GM19467 (cell line): ENCODE measurements around the gene CDC73.
"Not testable (repeated sequence)": the region's sequence is repeated elsewhere in the genome, so short reads cannot be mapped to it uniquely, and the experiment has no call there.

Experiments used
- ATAC-seq: cut with Tn5 transposase; IDR thresholded peaks from one replicate; pipeline ENCODE4 v1.9.1; 2021; ENCODE audit warnings: mild to moderate bottlenecking, moderate library complexity; ENCODE audit not compliant: unreplicated experiment

CDC73 gene

DNA sequence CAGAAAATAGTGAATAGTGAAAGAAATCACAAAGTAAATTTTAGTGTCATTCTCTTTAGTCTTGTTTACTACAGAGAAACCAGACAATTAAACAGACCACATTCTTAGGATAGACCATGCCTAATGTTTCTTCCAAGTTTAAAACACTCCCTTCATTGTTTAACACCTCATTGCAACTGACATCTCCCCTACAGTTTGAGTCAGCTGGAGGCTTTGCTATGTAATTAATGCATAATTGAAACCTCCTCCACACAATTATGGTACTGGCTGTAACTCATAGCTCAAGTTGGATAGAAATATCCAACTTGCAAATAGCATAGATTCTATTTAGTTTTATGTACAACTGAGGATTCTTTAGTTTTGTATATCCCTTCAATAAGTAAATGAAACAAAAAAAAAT is 99.8 kb downstream of the CDC73 start:
- no peak for ATAC-seq

DNA sequence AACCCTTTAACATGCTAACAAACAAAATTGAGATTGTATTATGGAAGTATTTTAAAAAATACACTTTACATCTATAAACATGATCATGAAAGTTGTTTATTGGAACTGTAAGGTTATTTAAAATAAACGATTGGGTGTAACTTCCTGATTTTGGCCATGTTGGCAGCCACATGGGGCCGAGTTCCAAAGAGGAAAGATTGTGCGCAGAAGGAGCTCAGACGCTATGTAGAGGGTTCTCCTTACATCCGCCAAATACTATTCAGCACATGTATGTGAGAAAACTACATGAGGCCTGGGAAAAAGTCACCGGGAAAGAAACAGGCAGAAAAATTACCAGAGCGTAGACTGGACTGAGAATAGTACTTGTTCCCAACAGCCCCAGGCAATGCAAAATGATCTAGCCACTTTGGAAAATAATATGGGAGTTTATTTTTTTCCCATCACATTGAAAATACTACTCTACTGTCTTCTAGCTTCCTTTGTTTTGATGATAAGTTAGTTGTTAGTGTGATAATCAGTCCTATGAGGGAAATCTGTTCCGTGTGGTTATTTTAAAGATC is 100.3 kb downstream of the CDC73 start:
- ATAC-seq, result no peak

DNA sequence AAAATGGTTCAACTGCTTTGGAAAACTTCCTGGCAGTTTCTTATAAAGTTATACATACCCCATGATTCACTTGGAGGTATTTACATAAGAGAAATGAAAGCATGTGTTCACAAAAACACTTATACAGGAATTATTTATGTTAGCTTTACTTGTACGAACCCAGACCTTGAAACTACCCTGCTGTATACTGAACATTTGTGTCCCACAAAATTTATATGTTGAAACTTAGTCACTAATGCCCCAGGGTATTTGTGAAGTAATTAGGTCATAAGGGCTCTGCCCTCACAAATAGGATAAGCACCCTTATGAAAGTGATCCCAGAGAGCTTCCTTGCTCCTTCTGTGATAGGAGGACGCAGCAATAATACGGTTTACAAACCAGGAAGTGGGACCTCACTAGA is 107.3 kb downstream of the CDC73 start:
- no peak for ATAC-seq

DNA sequence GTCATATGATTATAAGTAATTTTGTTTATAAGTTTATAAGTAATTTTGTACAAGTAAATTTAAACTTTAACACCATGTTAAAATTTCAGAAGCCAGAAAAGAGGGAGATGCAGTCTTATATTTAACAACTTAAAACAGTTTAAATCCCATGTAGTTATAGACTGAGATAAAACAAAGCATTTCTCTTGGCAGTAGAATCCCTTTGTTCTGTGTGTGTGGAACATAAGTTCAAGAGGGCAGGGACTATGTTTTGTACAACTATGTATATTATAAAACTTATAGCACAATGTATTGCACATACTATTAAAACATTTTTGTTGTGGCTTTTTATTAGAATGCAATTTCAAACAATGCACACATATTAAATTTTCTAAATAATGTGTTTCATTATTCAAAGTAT is 109.3 kb downstream of the CDC73 start:
- ATAC-seq, result not testable (repeated sequence)

DNA sequence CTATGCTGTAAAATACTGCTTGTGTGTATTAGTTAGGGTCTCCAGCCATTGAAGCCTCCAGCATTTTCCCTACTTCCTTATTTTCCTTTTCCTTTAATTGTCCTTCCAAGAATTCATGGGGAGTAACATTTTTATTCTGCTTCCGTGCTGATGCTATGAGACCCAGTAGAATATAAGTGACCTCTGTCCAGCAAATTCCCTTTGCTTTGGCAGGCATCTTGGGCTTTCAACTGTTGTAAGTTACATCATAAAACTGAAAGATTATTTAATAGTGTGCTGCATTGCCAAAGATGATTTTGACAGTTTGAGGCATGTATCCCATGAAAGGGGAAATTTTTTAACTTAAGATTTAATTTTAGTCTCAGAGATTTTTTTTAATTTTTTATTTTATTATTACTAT is 112.7 kb downstream of the CDC73 start:
- ATAC-seq, result no peak

DNA sequence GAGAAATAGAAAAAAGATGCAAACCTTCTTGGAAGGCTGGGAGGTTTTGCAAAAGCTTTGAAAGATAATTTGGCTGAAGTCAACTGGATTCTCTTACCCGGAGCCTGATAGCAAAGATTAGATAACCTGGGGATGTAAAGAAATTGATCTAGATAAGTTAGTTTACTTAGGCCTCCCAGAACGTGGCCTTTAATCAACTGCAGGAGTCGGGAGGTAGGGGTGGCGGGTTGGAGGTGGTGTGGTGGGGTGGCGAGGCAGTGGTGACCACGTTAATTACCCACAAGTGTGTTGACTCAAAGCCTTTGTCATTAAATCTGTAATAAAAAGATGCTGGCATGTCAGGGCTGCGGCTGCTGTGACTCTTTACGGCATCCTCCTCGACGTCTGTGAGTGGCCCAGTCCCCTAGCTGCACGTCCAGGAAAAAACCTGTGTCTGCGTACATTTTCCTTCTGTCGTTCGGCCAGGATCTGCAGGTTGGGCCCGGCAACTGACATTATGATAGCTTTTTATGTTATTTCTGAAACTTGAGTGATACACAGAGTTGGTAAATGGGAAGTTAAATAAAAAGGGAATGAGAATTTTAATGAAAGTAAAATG is 115.6 kb downstream of the CDC73 start:
- ATAC-seq, result no peak

DNA sequence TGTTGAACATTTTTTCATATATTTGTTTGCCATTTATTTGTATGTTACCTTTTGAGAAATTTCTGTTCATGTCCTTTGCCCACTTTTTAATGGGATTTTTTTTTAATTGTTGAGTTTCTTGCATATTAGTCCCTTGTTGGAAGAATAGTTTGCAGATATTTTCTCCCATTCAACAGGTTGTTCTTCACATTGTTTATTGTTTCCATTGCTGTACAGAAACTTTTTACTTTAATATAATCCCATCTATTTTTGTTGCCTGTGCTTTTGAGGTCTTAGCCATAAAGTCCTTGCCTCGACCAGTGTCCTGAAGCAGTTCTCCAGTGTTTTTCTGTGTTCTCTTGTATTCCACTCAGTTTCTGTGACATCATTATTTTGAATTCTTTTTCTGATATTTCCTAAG is 118.8 kb downstream of the CDC73 start:
- no peak for ATAC-seq

DNA sequence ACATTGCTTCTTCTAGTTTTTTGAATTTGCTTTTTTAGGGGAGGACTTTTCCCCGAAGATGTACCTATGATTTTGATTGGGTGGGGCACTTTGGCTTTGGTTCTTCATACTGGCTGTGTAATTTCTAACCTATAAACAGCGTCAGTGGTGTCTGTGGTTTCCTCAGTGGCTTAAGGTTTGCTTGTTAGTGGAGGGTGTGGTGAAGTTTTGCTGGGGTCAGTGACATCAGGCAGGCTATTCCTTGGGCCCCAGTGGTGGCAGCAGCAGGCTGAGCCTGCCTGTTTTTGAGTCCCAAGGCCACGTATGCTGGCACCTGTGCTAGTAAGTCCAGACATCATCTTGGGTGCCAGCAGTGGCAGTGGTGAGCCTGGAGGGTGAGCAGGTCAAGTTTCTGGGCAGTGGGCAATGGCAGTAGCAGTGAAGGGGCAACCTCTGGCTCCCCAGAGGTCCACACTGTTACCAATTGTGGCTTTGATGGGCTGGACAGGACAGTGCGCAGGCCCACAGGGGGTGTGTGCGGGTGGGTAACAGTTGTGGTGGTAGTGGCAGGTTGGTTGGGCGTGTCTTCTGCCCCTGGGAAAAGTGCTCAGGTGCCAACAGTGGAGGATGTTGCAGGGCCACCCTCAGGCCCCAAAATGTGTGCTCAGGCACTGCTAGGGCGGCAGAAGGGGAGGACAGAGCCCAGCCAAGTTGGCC is 119.4 kb downstream of the CDC73 start:
- ATAC-seq, result peak; percentile 69

DNA sequence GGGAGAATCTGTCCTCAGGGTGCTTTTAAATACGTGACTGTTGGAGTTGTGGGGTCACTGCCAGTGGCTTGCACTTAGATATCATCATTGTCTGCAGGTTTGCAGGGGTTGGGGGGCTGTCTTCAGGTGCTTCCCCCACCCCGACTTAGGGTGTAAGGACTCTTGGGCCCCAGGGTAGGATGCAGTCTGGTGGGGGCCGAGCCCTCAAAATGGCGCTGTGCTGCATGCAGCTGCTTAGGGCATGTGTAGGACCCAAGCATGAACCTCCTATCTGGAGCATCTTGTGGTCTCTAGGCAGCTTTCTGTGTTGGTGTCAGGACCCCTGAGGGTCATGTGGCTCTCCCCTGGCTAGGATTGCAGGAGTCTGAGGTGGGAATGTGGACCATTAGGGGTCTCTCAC is 120.2 kb downstream of the CDC73 start:
- ATAC-seq, result no peak

DNA sequence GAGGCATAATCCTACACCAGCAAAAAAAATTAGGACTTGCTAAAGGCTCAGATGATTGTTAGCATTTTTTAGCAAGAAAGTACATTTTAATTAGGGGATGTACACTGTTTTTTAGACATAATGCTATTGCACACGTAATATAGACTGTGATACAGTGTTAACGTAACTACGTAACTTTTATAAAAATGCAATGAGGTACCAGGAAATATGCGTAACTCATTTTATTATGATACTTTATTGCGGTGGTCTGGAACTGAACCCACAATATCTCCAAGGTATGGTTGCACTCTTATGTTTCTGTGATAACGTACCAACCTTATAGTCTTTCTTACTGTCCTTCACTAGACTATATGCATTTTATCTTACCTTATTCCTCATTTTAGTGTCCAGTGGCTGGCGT is 127.4 kb downstream of the CDC73 start:
- no peak for ATAC-seq

DNA sequence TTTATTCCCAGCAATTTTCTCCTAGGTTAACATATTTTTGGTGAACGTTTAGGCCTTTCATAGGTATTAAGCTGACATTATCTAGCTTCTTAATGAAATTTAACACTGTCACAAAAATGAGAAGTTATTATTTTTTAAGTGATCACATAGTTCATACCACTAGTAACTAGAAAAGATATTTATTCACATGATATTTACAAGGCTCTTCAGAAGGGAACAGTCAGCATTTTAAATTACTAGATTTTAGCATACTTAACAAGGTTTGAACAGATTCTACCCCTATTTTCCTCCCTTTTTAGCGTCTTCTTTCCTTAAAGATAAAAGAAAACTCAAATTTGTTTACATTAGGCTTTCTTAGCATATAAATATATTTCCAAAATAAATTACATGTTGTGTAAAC is 130.1 kb downstream of the CDC73 start:
- ATAC-seq, result no peak

DNA sequence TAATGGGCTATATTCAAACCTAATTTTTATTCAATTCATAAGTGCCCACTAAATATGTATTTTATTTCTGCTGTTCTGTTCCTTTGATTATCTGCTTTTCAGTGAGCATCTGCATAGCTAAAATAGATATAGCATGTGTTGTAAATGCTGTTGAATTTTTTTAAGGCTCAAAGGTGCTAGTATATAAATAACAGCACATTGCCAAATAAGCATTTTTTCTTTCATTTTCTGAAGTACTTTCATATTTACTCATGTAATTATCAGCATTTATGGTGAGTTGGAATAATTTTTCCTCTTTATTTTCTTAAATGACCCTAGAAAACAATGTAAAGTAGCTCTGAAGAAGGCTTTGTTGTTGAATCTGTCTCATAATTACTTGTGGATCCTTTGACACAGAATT is 134.2 kb downstream of the CDC73 start:
- no peak for ATAC-seq

DNA sequence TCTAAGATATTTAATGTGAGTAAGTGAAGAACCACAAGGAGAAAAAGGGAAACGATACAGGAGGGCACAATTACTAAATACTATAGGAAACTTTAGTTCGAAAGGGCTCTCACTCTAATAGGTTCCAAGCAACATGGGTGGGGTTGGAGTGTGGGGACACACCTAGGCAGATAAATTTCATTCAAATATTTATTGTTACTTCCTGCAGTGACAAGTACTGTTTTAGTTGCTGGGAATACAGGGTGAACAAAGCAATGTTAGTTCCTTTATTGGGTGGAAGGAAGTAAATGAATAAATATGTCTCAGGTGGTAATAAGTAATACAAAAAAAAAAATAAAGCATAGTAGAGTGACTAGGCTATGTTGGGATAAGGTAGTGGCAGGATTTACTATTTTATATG is 137.8 kb downstream of the CDC73 start:
- no peak for ATAC-seq

DNA sequence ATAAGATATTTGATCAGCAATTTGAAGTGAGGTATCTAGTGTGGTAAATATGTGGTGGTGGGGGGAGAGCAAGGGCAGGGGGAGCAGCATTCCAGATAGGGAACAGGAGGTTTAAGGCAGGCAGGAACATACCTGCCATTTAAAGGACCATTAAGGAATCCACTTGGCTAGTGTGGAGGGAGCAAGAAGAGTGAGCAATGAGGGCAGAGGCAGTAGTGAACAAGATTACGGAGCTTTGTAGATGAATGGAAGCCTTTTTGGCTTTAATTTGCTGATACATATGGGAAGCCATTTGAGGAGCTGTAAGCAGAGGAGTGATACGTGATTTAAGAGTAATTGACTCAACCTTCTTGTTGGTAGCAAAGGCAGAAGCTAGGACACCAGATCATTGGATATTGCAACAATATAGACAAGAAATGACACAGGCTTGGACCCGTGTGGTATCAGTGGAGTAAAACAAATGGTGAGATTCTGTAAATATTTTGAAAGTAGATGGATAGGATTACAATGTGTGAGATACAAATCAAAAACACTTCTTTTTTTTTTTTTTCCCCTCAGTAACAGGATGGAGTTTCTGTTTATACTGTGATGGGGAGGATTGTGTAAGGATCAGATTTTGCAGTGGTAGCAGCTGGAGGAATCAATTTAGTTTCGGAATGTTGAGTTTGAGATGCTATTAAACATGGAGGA is 138.4 kb downstream of the CDC73 start:
- no peak for ATAC-seq

DNA sequence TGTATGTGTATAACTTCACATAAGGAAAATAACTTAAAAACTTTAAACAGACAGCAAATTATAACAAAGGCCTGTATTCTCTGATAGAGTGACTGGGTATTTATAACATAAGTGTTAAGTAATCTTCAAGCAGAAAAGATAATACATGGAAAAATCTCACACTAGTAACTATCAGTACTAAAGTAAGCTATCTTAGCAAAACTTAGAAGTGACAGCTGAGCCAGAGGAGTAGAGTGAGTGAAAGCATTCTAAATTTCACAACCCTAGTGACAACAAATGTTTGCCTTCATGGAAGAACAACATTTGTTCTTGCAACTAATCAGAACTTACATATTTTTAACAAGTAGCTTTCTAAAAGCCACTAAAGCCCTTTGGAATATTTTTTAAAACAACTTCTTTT is 139.1 kb downstream of the CDC73 start:
- no peak for ATAC-seq

DNA sequence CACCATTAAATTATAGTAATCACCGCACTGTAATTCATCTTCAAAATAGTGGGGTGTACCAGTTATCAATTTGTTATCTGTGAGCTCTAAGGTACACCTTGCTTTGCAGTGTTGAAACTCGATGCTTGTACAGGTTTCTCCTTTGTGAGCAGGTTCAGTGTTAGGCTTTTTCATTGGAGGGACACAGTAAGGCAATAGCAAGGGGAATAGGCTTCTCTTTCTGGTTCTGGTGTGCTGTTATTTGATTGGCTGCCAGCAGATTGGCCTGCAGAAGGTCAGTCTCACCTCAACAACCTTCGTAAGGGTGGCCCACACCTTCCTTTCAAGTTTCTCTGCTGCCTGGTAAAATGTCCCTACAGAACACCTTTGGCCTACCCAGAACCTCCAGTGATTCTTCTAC is 140.8 kb downstream of the CDC73 start:
- no peak for ATAC-seq

DNA sequence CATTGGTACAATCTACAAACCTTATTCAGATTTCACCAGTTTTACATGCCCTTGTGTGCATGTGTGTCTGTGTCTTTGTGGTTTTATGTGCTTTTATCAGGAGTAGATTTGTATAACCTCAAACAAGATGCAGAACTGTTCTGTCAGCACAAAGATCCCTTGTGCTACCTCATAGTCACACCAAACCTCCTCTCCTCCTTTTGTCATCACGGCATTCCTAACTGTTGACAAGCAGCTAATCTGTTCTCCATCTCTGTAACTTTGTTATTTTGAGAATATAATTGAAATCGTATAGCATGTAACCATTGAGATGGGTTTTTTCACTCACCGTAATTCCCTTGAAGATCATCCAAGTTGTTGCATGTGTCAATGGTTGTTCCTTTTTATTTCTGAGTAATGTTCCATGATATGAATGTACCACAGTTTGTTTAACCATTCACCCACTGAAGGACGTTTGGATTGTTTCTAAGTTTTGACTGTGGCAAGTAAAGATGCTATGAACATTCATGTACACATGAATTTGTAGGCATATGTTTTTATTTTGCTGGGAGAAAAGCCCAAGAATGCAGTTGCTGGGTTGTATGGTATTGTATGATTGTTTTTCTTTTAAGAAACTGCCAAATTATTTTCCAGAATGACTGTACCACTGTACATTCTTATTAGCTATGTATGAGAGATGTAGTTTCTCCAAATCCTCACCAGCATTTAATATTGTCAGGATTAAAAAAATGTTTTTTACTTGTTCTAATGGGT is 142.7 kb downstream of the CDC73 start:
- ATAC-seq, result no peak

DNA sequence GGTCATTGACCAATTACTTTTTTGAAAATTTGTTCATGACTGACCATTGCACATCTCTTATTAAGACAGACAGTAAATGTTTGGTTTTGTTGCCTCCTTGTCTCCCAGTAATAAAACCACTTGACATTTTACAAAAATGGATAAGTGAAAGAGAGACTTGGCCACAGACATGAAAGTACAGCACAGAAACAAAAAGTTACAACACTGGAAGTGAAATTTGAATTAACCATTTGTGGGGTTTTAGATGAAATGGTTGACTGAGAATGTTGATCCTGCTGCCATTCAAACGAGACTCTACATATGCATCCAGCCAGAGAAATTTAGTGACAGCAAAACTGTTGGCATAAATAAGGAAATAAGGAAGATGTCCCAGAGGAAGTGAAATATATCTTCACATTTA is 143.9 kb downstream of the CDC73 start:
- ATAC-seq, result peak; percentile 56

DNA sequence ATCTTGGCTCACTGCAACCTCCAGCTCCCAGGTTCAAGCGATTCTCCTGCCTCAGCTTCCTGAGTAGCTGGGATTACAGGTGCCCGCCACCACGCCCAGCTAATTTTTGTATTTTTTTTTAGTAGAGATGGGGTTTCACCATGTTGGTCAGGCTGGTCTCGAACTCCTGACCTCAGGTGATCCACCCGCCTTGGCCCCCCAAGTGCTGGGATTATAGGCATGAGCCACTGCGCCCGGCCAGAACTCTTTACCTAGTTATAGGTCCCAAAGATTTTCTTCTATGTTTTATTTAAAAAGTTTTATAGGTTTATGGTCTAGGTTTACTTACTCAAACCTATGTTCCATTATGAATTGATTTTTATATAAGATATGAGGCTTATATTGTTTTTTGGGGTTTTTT is 145.0 kb downstream of the CDC73 start:
- ATAC-seq, result not testable (repeated sequence)

DNA sequence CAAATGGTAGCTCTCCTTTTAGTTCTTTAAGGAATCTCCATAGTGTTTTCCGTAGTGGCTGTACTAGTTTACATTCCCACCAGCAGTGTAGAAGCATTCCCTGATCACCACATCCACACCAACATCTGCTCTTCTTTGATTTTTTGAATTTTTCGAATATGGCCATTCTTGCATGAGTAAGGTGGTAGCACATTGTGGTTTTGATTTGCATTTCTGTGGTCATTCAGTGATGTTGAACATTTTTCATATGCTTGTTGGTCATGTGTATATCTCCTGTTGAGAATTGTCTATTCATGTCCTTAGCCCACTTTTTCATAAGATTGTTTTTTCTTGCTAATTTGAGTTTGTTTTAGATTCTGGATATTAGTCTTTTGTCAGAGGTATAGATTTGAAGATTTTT is 149.2 kb downstream of the CDC73 start:
- ATAC-seq, result peak; percentile 93

DNA sequence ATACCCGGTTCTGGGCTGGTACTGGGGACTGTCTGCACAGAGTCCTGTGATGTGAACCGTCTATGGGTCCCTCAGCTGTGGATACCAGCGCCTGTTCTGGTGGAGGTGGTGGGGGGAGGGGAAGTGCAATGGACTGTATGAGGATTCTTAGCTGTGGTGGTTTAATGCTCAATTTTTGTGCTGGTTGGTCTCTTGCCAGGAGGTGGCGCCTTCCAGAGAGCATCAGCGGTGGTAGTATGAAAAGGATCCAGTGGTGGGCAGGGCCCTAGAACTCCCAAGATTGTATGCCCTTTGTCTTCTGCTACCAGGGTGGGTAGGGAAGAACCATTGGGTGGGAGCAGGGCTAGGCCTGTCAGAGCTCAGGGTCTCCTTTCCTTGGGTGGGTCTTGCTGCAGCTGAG is 153.9 kb downstream of the CDC73 start:
- ATAC-seq, result no peak
